Subcutaneous adipose tissue (tissue), 4 donors: ENCODE results near the gene PRM3. TPM values are rescaled to one million over a fixed set of nuclear protein-coding genes. Genes with fewer than 3 reads are reported as not detected.

Experiments used
- CTCF ChIP-seq: fragments of 450-650 bp; IDR thresholded peaks from one replicate; pipeline ENCODE4 v1.5.1; 2016; ENCODE audit warnings: low read depth, mild to moderate bottlenecking, control low read depth, antibody characterized with exemption, moderate library complexity
- total RNA-seq, 4 donors: library from RNA; depleted of rRNA; stranded (reverse); fragments of >200 nt; gene quantifications; one replicate each; pipeline ENCODE4 v1.1.0, GENCODE V29; 2016

PRM3 gene
- total RNA-seq, 4 donors from 2014 or later, result not detected

GRCh38 chr16:11276896-11277593 is 3.6 kb upstream of the PRM3 start:
- TF ChIP-seq CTCF, result no peak

- no peak for TF ChIP-seq CTCF
These were observed 2.9 kb upstream of the PRM3 start, which contains the start of gene PRM2 for GRCh38 chr16:11276143-11276895. TSS of gene PRM2 (minus strand) at chr16:11276480. CDS start at chr16:11276370, 110 bp downstream.

GRCh38 chr16:11274964-11275363 is 1.5 kb upstream of the PRM3 start:
- no peak for TF ChIP-seq CTCF

GRCh38 chr16:11273721-11274324 is 394 bp upstream of the PRM3 start:
- no peak for TF ChIP-seq CTCF

GRCh38 chr16:11272484-11272883 is 945 bp downstream of the PRM3 start:
- TF ChIP-seq CTCF, result no peak

GRCh38 chr16:11271610-11272009 is 1.8 kb downstream of the PRM3 start:
- no peak for TF ChIP-seq CTCF

DNA sequence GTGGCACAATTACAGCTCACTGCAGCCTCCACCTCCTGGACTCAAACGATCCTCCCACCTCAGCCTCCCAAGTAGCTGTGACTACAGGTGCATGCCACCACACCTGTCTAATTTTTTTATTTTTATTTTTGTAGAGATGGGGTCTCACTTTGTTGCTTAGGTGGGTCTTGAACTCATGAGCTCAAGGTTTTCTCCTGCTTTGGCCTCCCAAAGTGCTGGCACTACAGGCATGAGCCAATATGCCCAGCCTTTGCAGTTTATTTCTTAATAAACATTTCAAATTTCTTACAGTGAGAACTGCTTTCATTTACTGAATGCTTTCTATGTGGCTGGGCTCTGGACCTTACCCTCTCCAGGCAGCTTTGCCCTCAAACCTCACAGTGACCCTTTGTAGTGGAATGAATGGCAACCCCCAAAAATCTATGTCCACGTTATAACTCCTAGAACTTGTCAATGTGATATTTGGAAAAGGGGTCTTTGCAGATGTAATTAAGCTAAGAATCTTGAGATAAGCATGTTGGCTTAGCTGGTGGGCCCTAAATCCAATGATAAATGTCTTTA is 2.7 kb downstream of the PRM3 start:
- no peak for TF ChIP-seq CTCF
